HG03066 (cell line): ENCODE measurements around the gene KCNJ5.
A peak's percentile ranks its signal among the peaks of the same experiment; 100 is the strongest.

Source experiments
- ATAC-seq: cut with Tn5 transposase; IDR thresholded peaks from one replicate; pipeline ENCODE4 v1.9.1; 2021; ENCODE audit warnings: low read depth; ENCODE audit not compliant: unreplicated experiment

The KCNJ5 gene

DNA sequence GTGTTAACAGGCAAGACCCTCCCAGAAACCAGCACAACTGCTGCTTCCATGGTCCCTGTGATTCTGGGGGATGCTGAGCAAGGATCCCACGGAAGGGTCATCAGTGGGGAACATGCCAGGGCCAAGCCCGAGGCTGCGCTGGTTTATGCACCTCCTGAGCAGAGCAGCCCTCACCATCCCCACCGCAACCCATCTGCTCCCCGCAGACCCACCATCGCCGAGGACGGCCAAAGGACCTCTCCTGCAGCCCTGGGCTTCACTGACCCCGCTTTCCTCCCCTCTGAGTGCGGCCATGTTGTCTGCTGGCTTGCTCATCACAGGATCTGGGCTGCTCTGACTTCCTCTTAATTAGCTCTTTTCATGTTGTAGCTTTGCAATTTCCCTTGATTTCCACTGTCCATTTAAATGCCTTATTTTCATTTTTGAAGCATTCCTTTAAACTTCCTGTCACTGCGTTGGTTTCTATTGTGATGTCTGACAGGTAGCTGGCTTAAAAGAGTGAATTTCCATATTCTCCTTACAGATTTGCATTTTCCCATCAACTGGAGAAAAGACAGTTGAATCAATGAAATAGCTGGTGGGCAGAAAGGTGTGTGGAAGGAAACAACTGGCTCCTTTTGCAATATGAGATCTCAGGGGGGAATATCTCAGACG is 36.7 kb downstream of the KCNJ5 start:
- no peak for ATAC-seq

DNA sequence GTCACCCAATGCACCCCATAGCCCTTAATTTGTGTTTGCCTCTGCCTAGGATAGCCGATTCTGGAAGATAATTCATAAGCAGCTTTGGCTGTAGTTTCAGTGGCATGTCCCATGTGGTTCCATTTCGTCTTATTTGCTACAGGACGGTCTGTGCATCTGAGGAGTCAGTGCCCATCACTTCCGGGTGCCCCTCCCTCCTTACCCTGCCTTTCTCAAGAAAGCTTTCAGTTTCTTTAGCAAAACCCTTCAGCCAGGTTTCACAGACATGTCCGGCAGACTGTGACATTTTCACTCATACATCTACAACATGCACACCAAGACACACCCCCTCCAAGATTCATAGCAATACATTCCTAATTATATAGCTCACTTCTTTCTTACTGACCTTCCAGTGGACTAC is 37.2 kb downstream of the KCNJ5 start:
- ATAC-seq, result peak; percentile 97

DNA sequence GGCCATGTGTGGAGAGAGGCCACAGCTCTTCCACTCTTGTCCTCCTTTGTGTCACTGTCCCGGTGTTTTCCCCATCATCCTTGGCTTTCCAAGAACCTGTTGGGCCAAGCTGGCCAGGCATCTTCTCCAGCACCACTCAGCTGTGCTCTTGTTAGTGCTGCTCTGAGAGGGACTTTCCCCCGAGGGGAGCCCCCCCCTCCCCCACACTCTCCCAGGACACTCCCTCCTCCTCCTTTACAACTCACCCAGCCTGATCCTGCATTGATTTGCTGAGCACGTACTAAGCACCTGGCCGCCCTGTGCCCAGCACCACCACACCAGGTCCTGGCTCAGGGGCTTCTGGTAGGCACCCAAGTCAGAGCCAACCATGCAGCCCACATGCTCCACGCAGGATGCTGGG is 38.3 kb downstream of the KCNJ5 start:
- no peak for ATAC-seq

DNA sequence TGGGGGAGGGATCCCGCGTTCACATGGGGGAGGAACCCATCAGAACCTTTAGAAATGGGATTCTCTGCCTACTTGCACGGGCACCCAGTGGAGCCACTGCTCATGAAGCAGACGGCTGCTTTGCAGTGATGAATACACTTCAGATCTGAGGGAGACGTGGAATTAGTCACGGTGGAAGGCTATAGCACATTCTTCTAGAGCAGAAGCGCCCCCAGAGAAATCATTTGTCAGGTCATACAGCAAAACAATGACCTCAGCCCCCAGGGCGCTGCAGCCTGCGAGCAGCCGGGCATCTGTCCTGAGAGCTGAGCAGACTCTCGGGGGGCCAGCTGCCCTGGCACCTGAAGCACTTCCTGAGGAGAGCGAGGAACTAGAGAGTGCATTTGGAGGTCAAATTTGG is 38.8 kb downstream of the KCNJ5 start:
- ATAC-seq, result no peak

DNA sequence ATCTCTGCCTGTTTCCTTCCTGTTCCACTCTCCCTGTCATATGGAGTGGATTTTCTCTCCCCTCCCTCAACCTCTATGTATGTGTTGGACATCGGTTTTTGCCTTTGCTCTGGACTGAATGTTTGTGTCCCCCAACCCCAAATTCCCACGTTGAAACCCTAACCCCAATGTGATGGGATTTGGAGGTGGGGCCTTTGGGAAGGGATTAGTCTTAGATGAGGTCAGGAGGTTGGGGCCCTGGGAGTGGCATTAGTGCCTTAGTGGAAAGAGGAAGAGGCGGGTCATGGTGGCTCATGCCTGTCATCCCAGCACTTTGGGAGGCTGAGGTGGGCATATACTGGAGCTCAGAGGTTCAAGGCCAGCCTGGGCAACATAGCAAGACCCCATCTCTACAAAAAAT is 39.9 kb downstream of the KCNJ5 start:
- ATAC-seq, result no peak

DNA sequence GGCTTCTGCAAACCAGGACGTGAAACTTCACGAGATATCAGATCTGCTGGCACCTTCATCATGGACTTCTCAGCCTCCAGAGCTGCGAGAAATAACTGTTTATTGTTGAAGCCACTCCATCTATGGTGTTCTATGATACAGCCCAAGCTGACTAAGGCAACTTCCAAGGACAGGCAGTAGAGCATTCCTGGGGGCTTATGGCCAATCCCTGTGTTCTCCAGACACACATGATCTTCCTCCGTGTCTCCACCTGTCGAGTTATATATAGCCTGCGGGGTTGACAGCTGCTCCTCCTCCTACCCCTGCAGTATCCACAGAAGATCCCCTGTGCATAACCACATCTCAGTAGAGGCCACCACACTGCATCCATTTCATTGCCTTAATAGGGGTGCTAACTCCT is 40.5 kb downstream of the KCNJ5 start:
- ATAC-seq, result no peak

DNA sequence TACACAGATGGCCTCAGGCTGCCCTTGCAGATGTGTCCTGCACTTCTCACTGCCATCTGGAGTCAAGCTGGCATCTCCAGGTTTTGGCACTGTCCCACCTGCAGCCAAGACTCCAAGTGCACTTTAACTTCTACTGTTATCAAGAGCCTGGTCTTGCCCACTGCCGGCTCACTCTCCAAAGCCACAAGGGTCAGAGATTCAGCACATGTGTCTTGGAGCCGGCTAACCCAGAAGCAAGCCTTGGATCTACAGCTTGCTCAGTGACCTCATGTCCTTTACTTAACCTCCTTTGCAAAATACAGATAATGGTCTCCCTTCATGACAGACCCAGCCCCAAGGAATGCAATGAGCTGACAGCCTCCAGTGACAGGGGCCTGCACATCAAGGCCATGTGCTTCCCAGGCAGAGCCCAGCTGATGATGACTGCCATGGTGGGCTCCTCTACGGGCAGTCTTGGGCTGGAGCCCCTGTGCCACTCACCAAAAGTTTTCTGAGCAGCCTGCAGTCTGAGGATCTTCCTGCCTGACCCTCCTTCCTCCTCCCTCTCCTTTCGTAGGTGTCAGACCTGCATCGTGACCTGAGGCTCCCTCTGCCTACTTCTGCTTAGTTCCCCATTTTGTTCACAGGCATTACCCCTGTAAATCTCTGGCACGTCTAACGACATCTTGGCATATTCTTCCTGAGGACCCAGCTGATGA is 42.5 kb downstream of the KCNJ5 start:
- no peak for ATAC-seq

DNA sequence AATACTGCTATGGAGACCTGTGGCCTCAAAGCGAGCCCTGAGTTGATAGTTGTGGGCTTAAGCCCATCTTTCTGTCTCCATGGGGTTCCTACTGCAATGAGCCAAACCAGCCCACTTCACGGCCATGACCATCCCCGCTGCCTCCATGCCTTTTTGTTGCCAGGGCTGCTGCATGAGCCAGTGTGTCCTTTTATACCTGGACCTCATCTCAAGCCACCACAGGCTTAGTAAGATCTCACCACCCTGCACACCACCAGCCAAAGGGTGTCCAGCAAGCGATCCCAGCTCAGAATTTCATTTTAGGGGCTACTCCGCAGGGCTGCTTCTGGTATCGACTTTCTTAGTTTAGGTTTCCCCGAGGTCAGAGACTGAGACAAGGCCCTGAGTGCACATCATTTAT is 43.2 kb downstream of the KCNJ5 start:
- no peak for ATAC-seq

DNA sequence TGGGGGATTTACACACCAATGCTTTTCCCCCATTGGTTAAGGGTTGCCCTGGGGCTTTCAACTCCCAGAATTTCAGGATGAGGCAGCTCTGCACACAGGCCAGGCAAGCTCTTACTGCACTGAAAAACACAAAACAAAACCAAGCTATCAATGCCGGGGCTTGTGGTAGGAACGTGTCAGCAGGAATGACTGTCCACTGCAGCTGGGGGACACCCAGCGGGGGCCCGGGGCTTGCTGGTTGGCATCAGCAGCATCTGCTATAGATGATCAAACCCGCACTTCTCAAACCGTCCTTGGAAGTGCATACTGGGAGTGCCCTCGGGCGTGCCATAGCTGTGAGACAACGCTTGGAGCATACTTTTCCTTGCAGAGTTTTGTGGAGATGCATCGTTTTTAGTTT is 43.8 kb downstream of the KCNJ5 start:
- no peak for ATAC-seq

DNA sequence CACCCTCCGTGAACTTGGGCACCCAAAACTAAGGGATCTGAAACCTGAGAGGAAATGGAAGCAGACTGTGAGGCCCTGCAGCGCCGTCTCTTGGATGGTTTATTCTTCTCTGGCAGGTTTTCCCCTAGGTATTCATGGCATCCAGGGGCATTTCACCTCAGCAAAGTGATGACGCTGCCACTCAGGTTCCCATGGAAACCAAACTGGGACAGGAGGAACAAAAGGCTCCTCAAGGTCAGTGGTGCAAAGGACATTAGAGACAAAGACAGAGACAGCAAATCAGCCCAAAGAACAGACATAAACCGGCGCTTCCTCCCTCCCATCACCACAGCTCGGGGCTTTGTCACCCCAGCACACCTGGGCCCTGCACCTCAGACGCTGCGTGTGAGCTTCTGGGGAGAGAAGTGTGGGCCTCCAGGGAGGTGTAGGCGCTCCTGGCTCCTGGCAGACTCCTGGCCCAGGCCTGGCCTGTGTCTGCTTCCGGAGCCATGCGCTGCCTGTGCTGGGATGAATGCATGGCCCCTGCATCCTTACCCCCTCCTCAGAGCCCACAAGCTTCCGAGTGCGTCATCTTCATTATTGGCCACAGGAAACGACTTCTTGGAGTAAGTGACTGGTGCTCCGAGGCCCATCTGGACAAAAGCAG is 45.6 kb downstream of the KCNJ5 start:
- ATAC-seq, result no peak

DNA sequence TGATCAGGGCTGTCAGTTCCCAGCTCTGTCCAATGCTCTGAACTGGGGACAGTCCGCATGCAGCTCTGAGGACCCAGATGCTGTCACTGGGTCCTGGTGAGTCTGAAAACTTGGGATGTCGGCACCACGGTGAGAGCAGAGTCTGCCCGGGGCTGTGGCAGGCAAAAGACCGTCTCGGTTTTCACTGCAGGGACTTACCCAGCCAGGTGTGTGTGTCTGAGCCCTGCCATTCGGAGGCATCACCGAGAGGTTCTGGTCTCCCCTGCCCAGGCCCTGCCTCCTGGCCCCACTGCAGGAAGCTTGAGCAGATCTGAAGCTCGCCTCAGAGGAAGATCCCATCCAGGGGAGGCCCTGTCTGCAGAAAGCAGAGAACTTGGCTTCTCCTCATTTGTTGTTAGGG is 46.3 kb downstream of the KCNJ5 start:
- no peak for ATAC-seq

DNA sequence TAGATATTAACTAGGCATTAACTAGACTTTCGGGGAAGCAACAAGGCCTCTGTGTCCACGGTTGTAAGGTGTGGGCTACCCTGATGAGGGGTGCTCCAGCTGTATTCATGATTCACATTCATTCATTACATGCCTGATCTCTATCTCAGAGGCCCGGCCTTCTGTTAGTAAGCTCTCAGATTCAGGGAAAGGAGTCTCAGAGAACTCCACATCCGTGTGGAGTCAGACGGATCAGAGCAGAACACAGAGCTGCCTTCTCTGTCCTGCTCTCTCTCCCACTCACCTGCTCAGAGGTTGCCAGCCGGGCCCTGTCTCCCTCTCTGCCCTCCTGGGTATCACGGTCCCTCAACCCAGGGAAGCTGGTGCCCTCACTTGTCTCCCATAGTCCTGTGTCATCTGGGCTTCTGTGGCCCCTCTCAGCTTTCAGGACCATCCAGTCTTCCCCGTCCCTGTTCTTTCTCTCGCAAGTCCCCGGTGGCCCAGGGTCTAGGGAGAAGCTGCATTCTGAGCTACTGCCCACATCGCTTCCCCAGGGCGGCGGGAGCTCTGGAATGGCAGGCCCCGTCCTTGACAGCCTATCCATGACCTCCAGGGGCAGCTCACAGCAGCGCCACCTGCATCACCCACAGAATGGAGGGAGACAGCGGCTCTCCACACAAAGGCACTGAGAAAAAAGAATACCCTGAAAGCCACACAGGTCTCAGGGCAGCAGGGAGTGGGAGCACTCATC is 47.2 kb downstream of the KCNJ5 start:
- no peak for ATAC-seq

DNA sequence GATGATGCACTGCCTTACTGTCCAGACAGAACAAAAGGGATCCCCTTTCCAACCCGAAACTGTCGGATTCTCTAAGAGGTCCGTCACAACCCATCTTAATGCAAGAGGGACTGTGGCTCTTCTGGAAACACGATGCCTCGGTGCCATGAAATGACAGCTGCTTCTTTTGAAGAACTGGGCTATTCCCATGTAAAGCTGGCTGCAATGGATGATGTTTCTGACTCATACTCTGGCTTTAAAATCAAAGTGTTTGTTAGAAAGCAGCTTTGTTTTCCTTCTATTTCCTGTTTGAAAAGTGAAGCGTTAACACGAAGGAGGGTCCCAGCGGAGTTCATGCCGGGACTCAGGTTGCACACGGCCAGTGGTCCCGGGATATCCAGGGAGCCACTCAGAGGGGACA is 48.4 kb downstream of the KCNJ5 start:
- ATAC-seq, result no peak

DNA sequence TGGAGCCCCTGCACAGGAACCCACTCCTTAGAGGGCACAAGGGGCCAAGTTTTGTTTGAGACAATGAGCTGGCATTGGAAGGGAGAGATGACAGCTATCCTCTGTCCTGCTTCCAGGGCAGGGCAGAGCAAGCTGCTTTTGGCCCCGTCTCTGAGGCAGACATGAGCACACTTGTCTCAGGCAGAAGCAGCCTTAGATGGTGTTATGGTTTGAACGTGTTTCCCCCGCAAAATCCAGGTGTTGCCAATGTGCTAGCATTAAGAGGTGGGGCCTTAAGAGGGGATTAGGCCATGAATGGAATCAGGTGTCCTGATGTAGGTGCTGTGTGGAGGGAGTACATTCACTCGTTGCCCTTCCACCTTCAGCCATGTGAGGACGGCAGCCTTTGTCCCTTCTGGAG is 49.0 kb downstream of the KCNJ5 start:
- ATAC-seq, result no peak

DNA sequence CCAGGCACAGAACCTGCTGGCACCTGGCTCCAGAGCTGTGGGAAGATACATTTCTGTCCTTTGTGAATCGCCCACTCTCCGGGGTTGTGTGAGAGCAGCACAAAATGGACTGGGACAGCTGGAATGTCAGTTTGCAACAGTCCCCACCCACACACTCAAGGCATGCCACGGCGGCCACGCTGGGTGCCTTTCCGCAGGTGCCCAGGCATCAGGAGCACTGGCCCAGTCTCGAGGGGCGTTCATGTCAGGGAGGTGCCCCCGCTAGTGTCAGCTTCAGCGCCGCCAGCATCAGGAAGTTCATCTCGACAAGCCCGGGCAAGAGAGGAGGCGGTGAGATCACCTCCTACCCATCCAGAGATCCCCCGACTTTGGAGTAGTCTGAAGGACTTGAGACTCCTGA is 49.4 kb downstream of the KCNJ5 start:
- no peak for ATAC-seq

DNA sequence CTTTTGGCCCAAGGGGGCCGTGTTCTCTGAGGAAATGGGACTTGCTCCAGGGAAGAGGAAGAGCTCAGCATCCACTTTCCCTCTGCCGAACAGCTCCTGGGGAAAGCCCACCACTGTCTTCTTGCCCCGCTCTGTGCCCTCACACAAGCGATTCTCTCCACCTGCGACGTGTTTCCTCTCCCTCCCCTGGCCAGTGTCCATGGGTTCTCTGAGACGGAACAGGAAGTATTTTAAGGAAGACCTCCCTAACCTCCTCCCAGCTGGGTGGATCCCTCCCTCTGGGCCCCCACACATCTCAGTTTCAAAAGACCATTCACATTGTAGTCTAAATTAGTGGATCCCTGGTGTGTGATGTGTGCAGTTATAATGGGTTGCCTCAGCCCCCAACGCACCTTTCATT is 50.0 kb downstream of the KCNJ5 start:
- ATAC-seq, result no peak

DNA sequence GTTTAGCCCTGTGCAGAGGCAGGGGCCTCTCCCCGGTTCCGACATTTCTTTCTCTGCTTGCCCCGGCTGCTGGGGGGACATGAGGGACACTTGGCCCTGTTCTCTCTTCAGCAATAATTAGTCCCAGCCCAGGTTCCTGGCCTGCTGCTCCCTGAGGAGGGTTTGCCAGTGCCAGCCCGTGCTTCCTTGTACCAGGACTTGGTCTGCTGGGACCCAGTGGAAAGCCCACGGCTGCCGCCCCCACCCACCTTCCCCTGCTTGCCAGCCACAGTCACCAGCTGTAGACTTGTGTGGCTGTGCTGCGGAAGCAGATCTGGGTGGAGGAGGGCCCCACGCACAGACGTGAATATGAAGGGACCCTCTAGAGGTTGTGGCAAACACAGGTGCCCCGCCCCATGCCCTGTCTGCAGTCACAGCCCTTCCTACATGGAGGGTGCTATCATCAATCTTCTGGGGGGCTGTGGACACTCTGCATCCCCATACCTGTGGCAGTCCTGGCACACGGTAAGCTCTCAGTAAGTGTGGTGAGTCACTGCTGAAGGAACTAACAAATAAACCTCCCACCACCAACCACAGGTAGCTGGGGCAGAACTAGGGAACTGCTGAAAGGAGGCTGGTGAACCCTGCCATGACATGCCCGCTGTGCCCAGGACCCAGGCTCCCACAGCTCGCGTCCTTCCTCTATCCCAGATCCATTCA is 50.6 kb downstream of the KCNJ5 start:
- no peak for ATAC-seq

DNA sequence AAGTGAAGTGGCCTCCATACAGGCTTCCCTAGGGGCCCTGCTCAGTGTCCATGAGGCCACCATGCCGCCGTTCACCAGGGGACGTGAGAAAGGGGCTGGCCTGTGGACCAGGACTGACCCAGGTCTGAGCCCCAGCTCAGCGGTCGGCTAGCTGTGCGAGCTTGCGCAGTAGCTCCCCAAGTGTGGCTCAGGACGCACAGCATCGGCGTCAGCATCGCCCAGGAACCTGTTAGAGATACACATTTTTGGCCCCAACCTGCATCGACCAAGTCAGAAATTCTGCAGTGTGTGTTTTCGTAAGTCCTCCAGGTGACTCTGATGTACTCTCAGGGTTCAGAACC is 51.1 kb downstream of the KCNJ5 start:
- ATAC-seq, result no peak

DNA sequence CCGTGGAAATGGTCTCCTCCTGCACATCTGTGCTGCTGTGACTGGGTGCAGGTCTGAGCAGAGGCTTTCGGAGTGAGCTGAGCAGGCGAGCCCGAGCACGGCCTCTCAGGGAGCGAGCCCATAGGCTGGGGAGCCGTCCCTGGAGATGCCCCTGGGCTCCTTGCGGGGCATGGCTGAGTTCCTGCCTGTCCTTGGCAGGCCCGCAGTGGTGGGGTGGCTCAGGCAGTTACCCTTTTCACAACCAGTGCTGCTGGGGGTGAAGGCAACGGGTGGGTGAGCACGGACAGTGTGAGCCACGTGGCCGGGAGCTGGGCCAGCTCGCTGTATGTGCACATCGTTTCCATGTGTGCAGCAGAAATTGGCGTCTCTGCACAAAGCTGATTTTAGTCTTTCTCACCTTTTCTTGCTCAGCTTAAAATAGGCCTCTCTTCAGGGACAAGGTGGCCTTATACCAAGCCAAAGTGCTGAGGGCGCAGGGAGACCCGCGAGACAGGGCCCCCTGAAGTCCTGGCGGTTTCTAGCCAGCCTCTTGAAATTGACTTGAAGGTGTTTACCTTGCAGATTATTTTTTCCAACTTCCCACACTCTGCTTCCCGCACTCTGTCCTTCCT is 51.8 kb downstream of the KCNJ5 start, which contains the start of gene TP53AIP1:
Gene TP53AIP1 (minus strand): TSS at position 55 of the 611 bp plus-strand sequence. CDS start 5,053 bp downstream, outside the sequence.
- no peak for ATAC-seq

DNA sequence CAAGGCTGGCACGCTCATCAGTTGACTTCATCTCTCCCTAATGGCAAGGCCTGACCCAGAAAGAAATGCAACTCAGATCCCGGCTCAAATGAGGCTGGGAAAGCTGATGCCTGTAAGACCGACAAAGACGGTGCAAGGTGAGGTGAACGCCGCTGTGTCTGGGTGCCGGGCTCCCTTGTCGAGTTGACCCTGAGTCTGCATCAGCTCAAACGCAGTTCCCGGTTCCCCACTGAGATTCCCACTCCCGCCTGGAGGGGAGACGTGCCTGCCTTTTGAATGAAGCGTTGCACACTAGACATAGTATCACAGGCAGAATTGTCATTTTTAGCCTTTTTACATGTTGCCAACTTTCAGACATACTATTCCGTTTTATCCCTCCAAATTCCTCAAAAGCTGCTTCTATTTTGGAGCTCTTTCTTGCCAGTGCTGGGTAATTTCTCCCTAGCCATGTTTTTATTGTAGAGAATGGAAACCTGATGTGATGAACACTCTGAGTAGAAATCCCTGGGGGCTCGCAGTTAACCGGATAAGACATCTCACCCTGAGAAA is 52.3 kb downstream of the KCNJ5 start:
- ATAC-seq, result no peak
